ENCODE measurements around the gene SLAIN1.
"Not testable (repeated sequence)": the region's sequence is repeated elsewhere in the genome, so short reads cannot be mapped to it uniquely, and the experiment has no call there.

SLAIN1 gene

DNA sequence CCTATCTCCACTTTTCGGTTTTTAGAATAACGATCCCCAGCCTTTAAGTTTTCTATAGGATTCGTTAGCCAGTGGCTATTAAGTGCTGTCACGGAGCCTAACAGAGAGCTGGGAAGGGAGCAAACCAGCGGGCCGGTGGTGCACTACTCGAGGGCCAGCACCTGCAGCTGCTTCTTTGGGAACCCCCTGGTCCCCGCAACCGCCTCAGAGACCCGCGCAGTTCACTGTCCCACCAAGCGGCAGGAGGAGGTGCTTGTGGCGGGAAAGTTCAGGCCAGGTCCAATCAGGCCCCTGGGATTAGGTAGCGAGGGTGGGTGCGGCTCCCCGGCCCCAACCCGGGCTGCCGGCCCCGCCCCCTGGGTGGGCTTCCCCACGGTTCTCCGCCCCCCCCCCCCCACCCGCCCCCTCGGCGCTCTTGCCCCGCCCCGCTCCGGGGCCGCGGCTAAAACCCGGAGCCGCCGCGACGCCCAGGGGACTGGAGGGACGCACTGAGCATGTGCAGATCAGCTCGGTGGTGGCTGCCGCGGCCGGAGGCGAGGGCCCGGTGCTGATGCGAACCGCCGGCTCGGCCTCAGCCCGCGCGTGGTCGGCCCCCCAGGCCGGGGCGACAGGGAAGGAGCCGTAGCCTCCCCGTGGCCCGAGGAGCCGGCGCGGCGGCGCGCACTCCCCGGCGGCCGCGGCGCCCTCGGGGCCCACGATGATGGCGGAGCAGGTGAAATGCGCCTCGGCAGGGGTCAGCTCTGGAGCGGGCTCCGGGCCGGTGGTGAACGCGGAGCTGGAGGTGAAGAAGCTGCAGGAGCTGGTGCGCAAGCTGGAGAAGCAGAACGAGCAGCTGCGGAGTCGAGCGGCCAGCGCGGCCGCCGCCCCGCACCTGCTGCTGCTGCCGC is at the start of gene SLAIN1:
SLAIN1 (plus strand) TSS at position 471 of the 887 bp plus-strand sequence; CDS start at position 698, 227 bp downstream.
- DNase-seq = peak; percentile 73 to 96

- no peak for DNase-seq
Measured at GRCh38 chr13:77650409-77650808, 47.1 kb upstream of the SLAIN1 start.

DNA sequence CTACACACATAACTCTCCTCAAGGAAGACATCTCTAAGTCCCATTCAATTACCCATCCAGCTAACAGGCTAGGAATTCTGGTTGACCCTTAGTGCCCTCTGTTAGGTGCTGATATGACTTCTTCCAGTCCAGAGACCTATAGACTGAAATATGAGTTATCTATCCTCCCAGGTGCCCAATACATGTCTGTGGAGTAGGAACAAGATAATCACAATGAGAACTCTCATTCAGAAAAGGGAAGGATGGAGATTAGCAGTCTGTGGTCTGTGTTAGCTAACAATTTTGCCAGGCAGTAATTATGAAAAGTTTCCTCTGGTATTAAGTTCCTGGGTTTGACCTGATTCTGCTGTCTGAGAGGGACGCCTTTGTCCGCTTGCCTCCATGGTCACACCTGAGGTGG is 44.2 kb upstream of the SLAIN1 start:
- no peak for DNase-seq

- DNase-seq = not testable (repeated sequence)
Measured at GRCh38 chr13:77660016-77660415, 37.5 kb upstream of the SLAIN1 start.

DNA sequence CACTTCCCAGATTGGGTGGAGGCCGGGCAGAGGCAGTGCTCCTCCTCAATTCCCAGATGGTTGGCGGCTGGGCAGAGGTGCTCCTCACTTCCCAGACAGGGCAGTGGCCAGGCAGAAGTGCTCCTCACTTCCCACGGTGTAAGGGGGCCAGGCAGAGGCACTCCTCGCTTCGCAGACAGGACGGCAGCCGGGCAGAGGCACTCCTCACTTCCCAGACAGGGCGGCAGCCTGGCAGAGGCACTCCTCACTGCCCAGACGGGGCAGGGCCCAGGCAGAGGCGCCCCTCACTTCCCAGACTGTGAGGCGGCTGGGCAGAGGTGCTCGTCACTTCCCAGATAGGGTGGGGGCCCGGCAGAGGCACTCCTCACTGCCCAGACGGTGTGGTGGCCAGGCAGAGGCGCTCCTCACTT is 36.6 kb upstream of the SLAIN1 start:
- no peak for DNase-seq

DNA sequence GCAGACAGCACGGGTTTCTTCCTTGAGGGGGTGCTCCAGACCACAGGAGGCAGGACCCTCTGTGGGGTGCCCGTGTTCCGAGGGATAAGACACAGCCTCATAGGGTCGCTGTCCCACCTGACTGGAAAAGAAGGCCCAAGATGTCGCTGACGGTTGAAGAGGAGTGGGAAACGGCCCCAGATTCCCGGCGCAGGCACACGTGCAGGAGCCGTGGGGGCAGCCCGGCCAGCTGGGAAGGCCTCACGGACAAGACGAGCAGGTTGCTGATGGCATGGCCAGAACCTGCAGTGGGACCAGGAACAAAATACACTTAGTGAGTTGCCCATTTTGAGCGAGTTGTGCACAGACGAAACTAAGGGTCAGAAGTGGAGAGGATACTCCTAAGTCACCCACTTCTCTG is 35.2 kb upstream of the SLAIN1 start:
- not testable (repeated sequence) for DNase-seq

DNA sequence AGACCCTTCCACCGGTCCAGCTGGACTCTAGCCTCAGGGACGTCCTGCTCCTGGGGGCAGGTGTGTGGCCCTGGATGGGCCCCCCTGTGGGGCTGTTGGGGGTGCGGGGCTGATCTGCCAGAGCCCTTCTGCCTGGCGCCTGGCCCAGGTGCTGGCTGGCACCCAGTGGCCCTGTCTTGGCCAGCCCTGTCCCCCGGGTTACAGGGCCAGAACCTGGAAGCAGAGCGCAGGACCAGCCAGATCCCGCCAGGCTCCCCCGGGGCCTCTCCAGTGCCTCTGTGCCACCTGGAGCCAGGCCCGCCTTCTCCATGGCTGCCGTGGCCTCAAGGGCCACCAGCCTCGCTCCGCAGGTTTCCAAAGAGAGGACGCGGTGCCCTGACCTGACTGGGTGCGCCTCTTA is 34.7 kb upstream of the SLAIN1 start:
- not testable (repeated sequence) for DNase-seq

DNA sequence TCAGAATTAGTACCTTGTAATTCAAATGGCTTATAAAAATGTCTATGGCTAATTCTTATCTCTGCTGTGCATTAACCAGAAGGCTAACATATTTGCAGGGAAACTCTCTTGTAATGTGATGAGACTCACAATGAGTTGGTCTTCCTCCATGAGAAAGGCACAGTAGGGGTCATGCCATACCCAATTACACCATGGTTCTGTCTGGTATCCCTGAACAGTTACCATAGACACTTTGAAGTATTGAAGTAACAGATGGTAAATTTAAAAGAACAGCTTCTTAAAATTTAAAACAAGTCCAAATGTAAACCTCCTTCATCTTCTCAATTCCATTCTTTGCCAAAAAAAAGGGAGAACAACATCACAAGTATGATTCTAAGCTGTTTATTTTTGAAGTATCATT is 22.6 kb upstream of the SLAIN1 start:
- DNase-seq = no peak

- no peak for DNase-seq
Measured at GRCh38 chr13:77678691-77679235, 18.7 kb upstream of the SLAIN1 start.

DNA sequence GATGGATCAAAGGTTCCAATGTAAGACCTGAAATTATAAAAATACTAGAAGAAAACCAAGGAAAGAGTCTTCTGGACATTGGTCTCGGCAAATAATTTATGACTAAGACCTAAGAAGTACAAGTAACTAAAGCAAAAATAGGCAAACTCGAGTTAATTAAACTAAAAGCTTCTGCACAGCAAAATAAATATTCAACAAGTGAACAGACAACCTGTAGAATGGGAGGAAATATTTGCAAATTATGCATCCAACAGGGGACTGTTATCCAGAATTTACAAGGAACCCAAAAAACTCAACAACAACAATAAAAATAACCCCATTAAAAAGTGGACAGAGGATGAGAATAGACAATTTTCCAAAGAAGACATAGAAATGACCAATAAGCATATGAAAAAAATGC is 9.7 kb upstream of the SLAIN1 start:
- DNase-seq = no peak

GRCh38 chr13:77691871-77692270 is 5.6 kb upstream of the SLAIN1 start:
- no peak for DNase-seq

- peak; percentile 26 to 32 for DNase-seq
Measured at GRCh38 chr13:77692746-77693448, 4.6 kb upstream of the SLAIN1 start.

- no peak for DNase-seq
Measured at GRCh38 chr13:77693449-77693940, 4.0 kb upstream of the SLAIN1 start.

- DNase-seq = peak; percentile 46 to 64
Measured at GRCh38 chr13:77696006-77696878, 1.2 kb upstream of the SLAIN1 start.

- no peak for DNase-seq
Measured at GRCh38 chr13:77696879-77697216, 639 bp upstream of the SLAIN1 start.

- peak; percentile 74 to 87 for DNase-seq
Measured at GRCh38 chr13:77698201-77699058, 943 bp downstream of the SLAIN1 start.

- DNase-seq = peak in 1 of 2 experiments; percentile 19
Measured at GRCh38 chr13:77699059-77699680, 1.7 kb downstream of the SLAIN1 start.

GRCh38 chr13:77701305-77701704 is 3.8 kb downstream of the SLAIN1 start:
- DNase-seq = no peak

DNA sequence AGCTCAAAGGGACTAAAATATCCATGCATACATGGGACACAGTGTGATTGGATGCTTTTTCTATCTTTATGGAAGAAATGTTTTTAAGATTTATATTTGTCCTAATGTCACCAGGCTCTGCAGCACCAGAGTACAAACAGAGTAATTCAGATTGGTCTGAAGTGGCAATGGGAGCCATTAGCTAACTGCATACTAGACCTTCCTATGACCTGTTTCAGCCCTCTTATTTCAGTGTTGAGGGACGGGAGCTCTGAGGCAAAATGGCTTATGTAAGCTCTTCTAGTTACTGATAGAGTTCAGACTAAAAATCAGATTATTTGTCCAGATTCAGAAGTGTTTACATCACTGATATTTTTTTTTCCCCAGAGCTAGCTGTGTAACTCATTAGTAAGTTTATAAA is 4.9 kb downstream of the SLAIN1 start:
- no peak for DNase-seq

GRCh38 chr13:77703408-77703807 is 5.9 kb downstream of the SLAIN1 start:
- no peak for DNase-seq

- DNase-seq = no peak
Measured at GRCh38 chr13:77714119-77714755, 16.8 kb downstream of the SLAIN1 start.
